Measurements from ENCODE around the gene MINDY4. TPM values are rescaled to one million over a fixed set of nuclear protein-coding genes. Genes with fewer than 3 reads are reported as not detected.

Gene MINDY4
- total RNA-seq, 1 donor from 2014 or later = 2.0 TPM

GRCh38 chr7:30874656-30875302, 103.6 kb downstream of the MINDY4 start:
- DNase-seq (ENCODE audit: low read depth) = no peak

GRCh38 chr7:30877015-30877769, 106.0 kb downstream of the MINDY4 start:
- DNase-seq (ENCODE audit: low read depth) = peak; percentile 65

- no peak for DNase-seq (ENCODE audit: low read depth)
These were observed 106.8 kb downstream of the MINDY4 start for GRCh38 chr7:30877993-30878392.

DNA sequence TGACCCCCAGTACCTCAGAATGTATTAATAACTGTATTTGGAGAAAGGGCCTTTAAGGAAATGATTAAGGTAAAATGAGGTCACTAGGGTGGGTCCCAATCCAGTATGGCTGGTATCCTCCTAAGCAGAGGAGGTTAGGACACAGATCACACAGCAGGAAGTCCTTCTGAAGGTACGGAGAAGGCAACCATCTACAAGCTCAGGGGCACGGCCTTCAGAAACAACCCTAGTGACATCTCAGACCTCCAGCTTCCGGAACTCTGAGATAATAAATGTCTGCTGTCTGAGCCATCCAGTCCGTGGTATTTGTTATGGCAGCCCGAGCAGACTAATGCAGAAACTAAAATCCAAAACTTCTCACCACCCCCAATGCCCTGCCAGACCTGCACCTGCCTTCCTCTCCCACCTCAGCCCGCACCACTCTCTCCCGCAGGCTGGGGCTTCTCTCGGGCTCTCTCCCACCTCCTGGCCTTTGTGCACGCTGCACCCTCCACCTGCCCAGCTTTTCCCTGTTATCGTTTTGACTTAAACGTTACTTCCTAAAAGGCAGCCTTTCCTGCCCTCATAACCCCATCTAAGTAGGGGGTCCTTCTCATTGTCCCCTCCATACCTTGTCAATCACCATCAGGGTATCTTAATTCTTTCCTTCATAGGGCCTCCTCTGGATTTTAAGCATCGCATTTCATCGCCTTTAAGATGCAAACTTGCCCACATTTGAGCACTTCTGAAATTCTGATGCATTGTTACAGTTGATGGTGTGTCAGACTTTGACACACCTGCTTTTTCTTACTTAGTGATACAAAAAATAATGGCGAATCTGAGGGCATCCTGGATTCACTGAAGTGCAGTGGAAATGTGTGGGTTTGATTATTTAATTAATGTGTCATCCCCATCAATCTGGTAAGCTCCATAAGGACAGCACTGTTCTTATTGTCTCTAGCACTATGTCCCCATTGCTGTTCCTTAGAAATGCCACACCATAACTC, 108.2 kb downstream of the MINDY4 start:
- DNase-seq (ENCODE audit: low read depth) = no peak

- DNase-seq (ENCODE audit: low read depth) = no peak
These were observed 109.0 kb downstream of the MINDY4 start for GRCh38 chr7:30880125-30880720.

GRCh38 chr7:30880941-30881340, 109.7 kb downstream of the MINDY4 start:
- DNase-seq (ENCODE audit: low read depth) = no peak

- DNase-seq (ENCODE audit: low read depth) = no peak
These were observed 110.2 kb downstream of the MINDY4 start for GRCh38 chr7:30881448-30881847.

DNA sequence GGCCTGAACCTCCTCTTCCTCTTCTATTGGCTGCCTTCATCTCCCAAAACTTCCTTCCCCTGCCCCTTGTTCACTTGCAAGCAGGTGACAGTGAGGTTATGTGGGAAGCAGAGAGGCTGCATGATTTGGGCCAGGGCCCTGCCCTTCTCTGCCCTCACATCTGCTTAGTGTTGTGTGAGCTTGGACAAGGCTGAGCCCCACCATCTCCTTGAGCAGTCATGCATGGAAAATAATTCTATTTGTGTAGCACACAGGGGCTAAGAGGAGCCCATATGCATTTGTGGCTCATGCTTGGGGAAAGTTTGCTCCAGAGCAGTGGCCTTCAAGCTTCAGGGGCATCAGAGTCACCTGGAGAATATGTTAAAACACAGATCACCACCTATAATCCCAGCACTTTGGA, 113.7 kb downstream of the MINDY4 start:
- no peak for DNase-seq (ENCODE audit: low read depth)

- DNase-seq (ENCODE audit: low read depth) = no peak
These were observed 115.4 kb downstream of the MINDY4 start for GRCh38 chr7:30886608-30887011.

- no peak for DNase-seq (ENCODE audit: low read depth)
These were observed 116.3 kb downstream of the MINDY4 start for GRCh38 chr7:30887464-30887872.

DNA sequence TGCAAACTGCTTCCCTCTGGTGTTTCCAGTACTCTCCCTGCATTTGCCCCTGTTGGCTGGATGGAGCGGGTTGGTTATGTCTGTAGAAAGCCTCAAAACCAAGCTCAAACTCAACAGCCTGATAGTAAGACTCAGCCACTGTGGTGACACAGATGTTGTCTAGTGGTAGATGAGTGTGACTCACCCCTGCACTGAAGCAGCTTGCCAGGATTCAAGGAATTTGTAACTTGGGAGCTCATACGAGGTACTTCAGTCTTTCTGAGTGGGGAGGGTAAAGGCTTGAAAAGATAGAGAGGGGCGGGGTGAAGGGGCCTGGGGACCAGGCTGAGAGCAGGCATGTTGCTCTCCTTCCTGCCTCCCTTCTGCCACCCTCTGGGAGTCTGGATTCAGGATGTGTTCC, 117.5 kb downstream of the MINDY4 start:
- DNase-seq (ENCODE audit: low read depth) = peak; percentile 86

- DNase-seq (ENCODE audit: low read depth) = no peak
These were observed 119.0 kb downstream of the MINDY4 start for GRCh38 chr7:30890226-30890625.

- DNase-seq (ENCODE audit: low read depth) = no peak
These were observed 122.1 kb downstream of the MINDY4 start for GRCh38 chr7:30893357-30893756.

DNA sequence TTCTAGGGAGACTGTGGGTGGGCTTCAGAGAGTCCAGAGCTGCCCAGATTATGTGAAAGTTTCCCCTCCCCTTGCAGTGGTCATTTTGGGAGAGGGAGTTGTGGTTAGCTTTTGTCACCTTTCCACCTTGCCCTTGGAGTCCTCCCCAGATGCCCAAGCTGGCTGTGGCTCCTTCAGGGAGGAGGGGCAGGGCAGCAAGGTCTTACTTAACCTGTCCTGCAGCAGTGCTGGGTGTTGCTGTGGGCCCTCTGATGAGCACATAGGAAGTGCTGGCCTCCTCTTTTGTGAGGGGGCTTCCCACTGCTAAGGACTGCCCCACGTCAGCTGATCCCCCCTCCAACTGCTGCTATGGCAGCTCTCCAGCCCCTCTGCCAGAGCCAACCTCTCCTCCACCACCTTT, 122.8 kb downstream of the MINDY4 start:
- no peak for DNase-seq (ENCODE audit: low read depth)

- DNase-seq (ENCODE audit: low read depth) = no peak
These were observed 123.8 kb downstream of the MINDY4 start for GRCh38 chr7:30894866-30895605.

GRCh38 chr7:30896036-30896435, 124.8 kb downstream of the MINDY4 start:
- no peak for DNase-seq (ENCODE audit: low read depth)

DNA sequence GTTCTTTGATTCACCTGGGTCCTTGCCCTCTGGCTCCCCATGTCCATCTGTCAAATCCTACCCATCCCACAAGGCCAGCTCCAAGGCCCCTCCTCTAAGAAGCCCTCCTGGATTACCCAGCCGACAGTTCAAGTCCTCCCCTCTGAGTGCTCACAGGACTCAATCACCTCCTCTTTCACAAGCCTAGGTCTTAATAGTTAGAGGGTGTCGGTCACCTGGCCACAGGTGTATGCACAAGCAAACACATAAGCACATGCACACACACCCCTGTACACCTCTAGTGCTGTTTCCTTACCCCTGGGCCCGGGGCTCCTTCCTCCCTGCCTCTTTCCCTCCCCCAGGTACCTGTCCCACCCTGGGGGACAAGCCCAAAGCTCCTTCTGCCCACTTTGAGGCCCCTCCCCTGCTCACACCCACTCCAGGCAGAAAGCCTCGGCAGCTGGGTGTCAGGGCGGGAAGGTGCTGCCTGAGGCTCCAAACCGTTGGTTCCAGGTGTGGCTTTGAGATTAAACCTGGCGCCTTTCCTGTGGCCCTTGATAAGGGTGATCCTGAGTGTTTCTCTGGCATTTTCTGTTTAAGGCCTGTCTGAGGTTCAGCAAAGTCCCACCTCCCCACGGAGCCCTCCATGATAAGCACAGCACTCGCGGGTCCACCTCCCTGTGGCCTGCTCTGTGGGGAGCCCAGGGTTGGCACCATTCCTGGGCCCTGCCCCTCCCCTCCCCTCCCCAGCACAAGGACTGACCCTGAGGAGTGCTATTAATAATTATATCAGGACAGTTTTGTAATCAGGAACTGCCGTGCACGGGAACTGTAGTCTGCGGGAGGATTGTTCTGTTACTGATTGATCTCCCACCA, 125.8 kb downstream of the MINDY4 start:
- DNase-seq (ENCODE audit: low read depth) = no peak

- DNase-seq (ENCODE audit: low read depth) = no peak
These were observed 126.6 kb downstream of the MINDY4 start for GRCh38 chr7:30897770-30898169.

- DNase-seq (ENCODE audit: low read depth) = no peak
These were observed 127.2 kb downstream of the MINDY4 start for GRCh38 chr7:30898411-30898810.

DNA sequence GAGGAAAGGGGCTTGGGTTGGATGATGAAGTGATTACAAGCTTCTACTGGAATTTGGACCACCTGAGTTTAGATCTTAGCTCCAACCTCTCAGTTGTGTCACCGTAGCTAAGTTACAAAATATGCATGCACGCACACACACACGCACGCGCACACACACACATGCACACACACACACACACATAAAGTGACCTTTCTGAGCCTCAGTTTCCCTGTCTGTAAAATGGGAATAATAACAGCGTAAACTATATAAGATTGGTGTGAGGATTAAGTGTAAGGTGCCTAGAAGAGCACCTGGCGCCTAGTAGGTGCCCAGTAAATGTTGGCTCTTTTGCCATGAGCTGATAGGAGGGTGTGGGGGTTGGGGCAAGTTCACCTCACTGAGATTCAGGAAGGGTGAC, 127.8 kb downstream of the MINDY4 start:
- no peak for DNase-seq (ENCODE audit: low read depth)
